ENCODE data around the gene ACBD3. TPM values are rescaled to one million over a fixed set of nuclear protein-coding genes. Genes with fewer than 3 reads are reported as not detected.

ACBD3 gene
- total RNA-seq, 1 experiment from 2014 or later: 48.8 TPM

DNA sequence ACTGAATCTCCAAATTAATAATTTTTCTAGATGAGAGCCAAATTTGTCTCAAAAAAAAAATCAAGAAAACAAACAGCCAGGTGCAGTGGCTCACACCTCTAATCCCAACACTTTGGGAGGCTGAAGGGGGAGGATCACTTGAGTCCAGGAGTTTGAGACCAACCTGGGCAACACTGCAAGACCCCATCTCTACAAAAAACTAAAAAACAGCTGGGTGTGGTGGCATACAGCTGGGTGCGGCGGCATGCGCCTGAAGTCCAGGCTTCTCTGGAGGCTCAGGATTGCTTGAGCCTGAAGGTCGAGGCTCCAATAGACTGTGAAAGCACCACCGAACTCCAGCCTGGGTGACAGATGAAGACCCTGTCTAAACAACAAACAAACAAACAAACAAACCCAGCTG lies 14.0 kb downstream of the ACBD3 start:
- Histone ChIP-seq H3K27me3 (no peaks in the 10 kb centered on the region), H3K4me1 (no peaks in the 10 kb centered on the region), H3K9me3 (replicated peaks) (no peaks in the 10 kb centered on the region), H3K36me3 (peaks cover 11% of the 10 kb centered on the region), H3K4me3 (no peak overlapping the region), H3K27ac (no peak overlapping the region)
- no peak for DNase-seq

DNA sequence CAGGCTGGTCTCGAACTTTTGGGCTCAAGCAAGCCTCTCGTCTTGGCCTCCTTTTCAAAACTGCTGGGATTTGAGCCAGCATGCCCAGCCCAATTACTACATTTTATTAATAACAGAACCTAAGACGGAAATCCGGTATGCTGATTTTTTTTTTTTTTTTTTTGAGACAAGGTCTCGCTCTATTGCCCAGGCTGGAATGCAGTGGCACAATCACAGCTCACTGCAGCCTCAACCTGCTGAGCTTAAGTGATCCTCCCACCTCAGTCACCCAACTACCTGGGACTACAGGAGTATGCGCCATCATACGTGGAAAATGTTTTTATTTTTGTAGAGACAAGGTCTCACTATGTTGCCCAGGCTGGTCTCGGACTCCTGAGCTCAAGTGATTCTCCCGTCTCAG lies 20.2 kb downstream of the ACBD3 start:
- no peaks in the 10 kb centered on the region for H3K4me1 ChIP-seq
- H3K4me3 ChIP-seq: no peak overlapping the region
- peaks cover 41% of the 10 kb centered on the region for H3K36me3 ChIP-seq
- no peak overlapping the region for H3K27ac ChIP-seq
- H3K9me3 ChIP-seq (replicated peaks): no peaks in the 10 kb centered on the region
- no peaks in the 10 kb centered on the region for H3K27me3 ChIP-seq
- no peak for DNase-seq

DNA sequence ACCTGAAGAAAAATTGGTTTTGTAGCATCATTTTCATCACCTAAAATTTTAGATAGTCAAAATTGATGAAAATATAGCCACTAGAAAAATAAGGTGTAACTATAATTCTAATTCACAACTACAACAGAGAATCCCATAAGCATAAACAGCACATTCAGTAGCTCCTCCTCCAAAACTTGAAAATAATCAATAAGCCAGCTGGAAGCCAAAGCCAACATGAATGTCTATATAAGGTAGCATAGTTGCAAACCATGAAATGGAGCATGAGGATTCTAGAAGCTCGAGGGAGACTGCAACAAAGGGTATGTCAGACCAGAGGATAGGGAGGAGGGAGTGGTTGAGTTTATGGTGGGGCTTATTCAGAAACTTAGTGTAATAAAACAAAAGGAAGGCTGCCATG lies 22.4 kb downstream of the ACBD3 start:
- no peaks in the 10 kb centered on the region for H3K9me3 ChIP-seq (replicated peaks)
- H3K36me3 ChIP-seq: peaks cover 49% of the 10 kb centered on the region
- DNase-seq: no peak
- no peaks in the 10 kb centered on the region for H3K4me1 ChIP-seq
- H3K4me3 ChIP-seq: no peak overlapping the region
- no peak overlapping the region for H3K27ac ChIP-seq
- no peaks in the 10 kb centered on the region for H3K27me3 ChIP-seq

DNA sequence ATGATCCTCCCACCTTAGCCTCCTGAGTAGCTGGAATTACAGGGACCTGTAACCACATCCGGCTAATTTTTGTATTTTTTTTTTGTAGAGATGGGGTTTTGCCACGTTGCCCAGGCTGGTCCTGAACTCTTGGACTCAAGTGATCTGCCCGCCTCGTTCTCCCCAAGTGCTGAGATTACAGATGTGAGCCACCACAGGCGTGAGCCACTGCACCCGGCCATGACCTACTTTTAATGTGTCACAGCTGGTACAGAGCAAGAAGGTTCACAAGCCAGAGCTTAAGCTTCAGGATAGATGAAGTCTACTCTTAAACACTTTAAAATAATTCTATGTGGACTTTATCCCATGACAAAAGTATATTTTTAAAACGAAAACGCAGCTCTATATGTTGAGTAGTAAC lies 23.6 kb downstream of the ACBD3 start:
- Histone ChIP-seq H3K27me3 (no peaks in the 10 kb centered on the region), H3K36me3 (peaks cover 60% of the 10 kb centered on the region), H3K4me1 (no peaks in the 10 kb centered on the region), H3K27ac (no peak overlapping the region), H3K4me3 (no peak overlapping the region), H3K9me3 (replicated peaks) (no peaks in the 10 kb centered on the region)
- no peak for DNase-seq

DNA sequence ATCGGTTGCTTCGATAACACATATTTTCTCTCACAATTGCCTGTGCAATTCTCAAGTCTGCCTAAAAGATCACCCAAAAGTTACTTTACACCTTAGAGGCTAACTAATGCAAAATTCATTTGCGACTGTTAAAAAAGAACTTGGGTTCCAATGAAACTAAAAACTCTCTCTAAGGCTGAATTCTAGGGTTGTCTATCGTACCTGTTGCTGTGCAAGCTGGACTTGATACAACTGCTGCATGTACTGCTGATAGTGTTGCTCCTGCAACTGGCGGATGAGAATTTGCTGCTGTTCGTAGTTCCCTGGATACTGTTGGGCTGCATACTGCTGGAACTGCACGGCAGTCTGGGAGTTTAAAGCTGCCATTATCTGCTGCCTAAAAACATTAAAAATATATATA lies 27.6 kb downstream of the ACBD3 start:
- DNase-seq: no peak
- no peaks in the 10 kb centered on the region for H3K4me1 ChIP-seq
- no peaks in the 10 kb centered on the region for H3K9me3 ChIP-seq (replicated peaks)
- no peak overlapping the region for H3K27ac ChIP-seq
- H3K36me3 ChIP-seq: peaks cover 65% of the 10 kb centered on the region
- no peak overlapping the region for H3K4me3 ChIP-seq
- no peaks in the 10 kb centered on the region for H3K27me3 ChIP-seq

DNA sequence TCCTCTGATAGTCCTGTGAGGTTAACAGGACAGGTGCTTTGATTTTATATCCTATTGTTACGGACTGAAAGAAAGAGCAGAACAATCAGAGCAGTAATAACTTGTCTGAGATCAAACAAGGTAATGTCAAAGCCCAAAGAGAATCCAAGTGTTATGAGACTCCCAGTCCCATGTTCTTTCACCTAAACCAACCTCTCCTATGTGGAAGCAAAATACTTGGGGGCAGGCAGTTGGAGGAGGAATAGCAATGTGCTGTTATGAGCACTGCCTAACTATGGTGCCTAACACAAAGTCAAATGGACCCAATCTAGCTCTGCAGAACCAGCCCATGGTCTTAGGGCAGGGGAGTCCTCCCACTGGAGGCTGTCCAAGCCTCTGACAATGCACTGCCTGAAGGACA lies 28.1 kb downstream of the ACBD3 start:
- peaks cover 68% of the 10 kb centered on the region for H3K36me3 ChIP-seq
- no peaks in the 10 kb centered on the region for H3K4me1 ChIP-seq
- H3K27ac ChIP-seq: no peak overlapping the region
- no peaks in the 10 kb centered on the region for H3K27me3 ChIP-seq
- no peak for DNase-seq
- no peak overlapping the region for H3K4me3 ChIP-seq
- H3K9me3 ChIP-seq (replicated peaks): no peaks in the 10 kb centered on the region

DNA sequence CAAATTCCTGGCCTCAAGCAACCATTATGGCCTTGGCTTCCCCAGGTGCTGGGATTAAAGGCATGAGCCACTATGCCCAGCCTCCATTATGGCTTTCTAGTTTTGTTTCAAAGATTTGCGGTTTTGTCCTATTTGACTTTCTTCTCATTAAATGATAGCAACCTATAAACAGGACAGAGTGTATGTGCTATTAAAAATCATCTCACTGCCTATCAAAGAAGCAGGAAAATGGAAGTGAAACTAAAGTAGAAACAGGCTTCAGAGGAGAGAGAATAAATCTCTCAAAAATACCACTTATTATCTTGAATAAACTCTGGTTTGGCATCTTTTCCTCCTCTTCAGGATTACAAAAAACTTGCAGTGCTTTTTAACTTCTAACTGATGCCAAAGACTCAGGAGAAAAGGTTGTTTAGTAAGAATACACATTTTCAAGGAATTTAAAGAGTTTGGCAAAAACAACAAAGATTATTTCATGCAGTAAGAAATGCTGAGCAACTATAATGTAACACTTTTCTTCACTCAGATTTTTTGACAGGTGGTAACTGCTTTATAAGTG lies 28.7 kb downstream of the ACBD3 start:
- DNase-seq: no peak

DNA sequence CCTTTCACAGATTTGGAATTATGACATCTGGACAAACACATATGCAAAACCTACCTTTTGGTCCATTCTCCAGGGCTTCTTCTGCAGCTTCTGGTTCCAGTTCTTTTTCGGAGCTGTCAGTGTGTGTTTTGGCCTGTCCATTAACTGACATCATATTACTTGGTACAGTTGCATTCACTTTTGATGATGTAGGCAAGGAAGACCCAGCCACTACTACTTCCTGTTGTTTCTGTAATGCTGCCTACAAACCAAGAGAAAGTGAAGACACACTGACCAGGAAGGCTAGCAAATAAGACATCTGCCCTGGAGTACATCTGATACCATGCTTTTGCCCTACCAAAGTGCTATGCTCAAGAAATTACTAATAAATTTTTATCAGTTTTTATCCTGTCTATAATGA lies 31.9 kb downstream of the ACBD3 start:
- Histone ChIP-seq H3K36me3 (peaks cover 77% of the 10 kb centered on the region), H3K27ac (no peak overlapping the region), H3K27me3 (no peaks in the 10 kb centered on the region), H3K9me3 (replicated peaks) (no peaks in the 10 kb centered on the region), H3K4me3 (no peak overlapping the region), H3K4me1 (no peaks in the 10 kb centered on the region)
- no peak for DNase-seq

More for the DNA sequence above, 28.7 kb downstream of the ACBD3 start:
- Histone ChIP-seq H3K27ac (no peak overlapping the region), H3K4me1 (no peaks in the 10 kb centered on the region), H3K27me3 (no peaks in the 10 kb centered on the region), H3K36me3 (peaks cover 68% of the 10 kb centered on the region), H3K4me3 (no peak overlapping the region), H3K9me3 (replicated peaks) (no peaks in the 10 kb centered on the region)

DNA sequence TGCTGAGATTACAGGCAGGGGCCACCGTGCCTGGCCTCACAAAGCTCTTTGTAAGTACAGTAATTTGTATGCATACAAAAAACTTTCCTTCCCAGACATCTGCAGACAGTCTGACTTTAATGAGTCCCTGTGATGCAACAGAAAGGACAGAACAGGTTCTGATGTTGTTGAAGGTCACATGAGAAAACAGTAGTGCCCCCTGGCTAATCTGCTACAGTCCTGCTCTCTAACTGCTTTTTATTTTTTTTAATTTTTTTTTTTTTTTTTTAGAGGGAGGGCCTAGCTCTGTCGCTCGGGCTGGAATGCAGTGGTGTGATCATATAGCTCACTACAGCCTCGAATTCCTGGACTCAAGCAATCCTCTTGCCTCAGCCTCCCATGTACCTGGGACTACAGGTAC lies 36.7 kb downstream of the ACBD3 start:
- DNase-seq: no peak
- peaks cover 61% of the 10 kb centered on the region for H3K36me3 ChIP-seq
- H3K4me3 ChIP-seq: no peak overlapping the region
- no peak overlapping the region for H3K27ac ChIP-seq
- H3K9me3 ChIP-seq (replicated peaks): no peaks in the 10 kb centered on the region
- no peaks in the 10 kb centered on the region for H3K4me1 ChIP-seq
- no peaks in the 10 kb centered on the region for H3K27me3 ChIP-seq

DNA sequence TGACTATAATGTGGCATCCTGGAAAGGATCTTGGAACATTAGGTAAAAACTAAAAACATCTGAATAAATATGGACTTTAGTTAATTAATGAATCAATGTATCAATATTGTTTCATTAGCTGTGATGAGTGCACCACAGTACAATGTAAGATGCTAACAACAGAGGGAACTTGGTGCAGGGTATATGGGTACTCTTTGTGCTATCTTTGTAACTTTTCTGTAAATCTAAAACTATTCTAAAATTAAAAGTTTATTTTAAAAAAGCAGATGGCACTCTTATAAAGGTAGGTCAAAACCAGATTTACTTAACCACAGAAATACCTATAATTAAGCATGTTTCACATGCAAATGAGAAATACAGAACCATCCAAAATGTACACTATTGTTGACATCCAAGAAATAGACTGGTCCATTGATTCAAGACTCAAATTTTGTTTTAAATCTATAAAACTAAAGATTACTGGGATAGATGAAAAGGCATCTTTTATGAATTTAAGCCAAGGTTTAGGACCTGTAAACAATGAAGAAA lies 38.4 kb downstream of the ACBD3 start:
- no peak overlapping the region for H3K4me3 ChIP-seq
- H3K27me3 ChIP-seq: no peaks in the 10 kb centered on the region
- H3K36me3 ChIP-seq: peaks cover 53% of the 10 kb centered on the region
- DNase-seq: no peak
- no peaks in the 10 kb centered on the region for H3K4me1 ChIP-seq
- H3K9me3 ChIP-seq (replicated peaks): no peaks in the 10 kb centered on the region
- no peak overlapping the region for H3K27ac ChIP-seq

DNA sequence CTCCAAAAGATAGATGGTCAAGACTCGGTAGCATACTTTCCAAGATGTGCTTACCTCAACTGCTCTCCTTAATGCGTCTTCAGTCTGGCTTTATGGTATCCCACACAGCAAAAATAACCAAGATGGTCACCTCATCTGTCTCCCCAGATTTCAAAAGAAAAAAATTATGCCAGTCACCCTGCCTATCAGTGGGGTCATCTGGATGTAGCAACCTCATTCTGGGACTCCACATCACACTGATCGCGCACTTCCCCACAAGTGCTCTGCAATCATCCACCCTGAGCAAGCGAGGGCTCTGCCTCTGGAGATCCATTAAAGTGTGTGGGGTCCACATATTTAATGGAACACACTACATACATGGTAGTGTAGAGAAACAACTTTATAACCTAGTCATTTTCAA lies 42.5 kb downstream of the ACBD3 start:
- Histone ChIP-seq H3K4me3 (no peak overlapping the region), H3K27ac (no peak overlapping the region), H3K36me3 (peaks cover 22% of the 10 kb centered on the region)

DNA sequence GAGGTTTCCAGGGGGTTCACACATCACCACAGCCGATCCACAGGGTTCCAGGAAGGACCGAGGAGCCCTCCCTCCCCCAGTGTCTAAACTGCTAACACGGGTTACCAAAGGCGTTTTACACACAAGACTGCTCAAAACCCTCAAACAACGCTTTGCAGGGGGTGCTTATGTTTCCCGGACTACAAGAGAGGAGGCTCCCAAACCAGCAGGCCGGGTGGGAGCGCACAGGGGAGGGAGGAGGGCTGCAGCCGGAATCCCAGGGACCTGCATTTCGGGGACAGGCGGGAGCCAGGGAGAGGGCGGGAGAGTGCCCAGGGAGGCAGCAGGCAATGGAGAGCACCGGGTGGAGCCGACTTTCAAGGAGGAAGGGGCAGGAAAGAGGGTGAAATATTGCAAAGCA lies 50.8 kb downstream of the ACBD3 start:
- Histone ChIP-seq H3K27ac (no peak overlapping the region), H3K36me3 (no peaks in the 10 kb centered on the region), H3K4me3 (no peak overlapping the region), H3K4me1 (peaks cover 9% of the 10 kb centered on the region), H3K27me3 (no peaks in the 10 kb centered on the region), H3K9me3 (replicated peaks) (no peaks in the 10 kb centered on the region)
- no peak for DNase-seq

More for the DNA sequence above, 42.5 kb downstream of the ACBD3 start:
- no peak for DNase-seq
- no peaks in the 10 kb centered on the region for H3K27me3 ChIP-seq
- no peaks in the 10 kb centered on the region for H3K4me1 ChIP-seq
- no peaks in the 10 kb centered on the region for H3K9me3 ChIP-seq (replicated peaks)

DNA sequence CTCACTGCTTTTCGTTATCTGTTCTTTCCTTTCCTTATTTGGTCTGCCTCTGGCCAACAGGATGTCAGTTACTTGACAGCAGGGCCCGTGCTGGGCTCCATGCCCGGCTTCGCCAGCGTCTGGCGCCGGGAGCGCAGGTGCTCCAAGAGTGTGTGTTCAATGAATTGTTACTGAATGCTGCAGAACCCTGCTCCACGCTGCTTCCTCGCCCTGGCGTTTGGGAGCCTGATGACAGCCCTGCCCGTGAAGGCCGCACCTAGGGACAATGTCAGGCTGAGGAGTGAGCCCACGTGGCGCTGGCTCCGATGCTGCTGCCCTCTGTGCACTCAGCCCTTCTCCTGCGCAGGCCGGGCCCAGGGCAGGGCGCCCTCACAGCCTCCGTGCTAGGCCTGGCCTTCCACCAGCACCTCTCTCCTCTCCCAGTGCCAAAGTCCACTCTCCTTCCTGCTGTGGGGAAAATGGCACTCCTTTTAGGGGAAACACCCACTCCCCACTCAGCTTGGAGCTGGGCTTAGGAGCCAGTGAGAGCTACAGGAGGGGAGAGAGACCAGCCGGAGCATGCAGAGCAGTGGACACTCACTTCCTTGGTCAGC lies 51.4 kb downstream of the ACBD3 start:
- Histone ChIP-seq H3K27ac (no peak overlapping the region), H3K36me3 (no peaks in the 10 kb centered on the region), H3K4me1 (peaks cover 9% of the 10 kb centered on the region), H3K27me3 (no peaks in the 10 kb centered on the region), H3K9me3 (replicated peaks) (no peaks in the 10 kb centered on the region), H3K4me3 (no peak overlapping the region)
- DNase-seq: no peak

DNA sequence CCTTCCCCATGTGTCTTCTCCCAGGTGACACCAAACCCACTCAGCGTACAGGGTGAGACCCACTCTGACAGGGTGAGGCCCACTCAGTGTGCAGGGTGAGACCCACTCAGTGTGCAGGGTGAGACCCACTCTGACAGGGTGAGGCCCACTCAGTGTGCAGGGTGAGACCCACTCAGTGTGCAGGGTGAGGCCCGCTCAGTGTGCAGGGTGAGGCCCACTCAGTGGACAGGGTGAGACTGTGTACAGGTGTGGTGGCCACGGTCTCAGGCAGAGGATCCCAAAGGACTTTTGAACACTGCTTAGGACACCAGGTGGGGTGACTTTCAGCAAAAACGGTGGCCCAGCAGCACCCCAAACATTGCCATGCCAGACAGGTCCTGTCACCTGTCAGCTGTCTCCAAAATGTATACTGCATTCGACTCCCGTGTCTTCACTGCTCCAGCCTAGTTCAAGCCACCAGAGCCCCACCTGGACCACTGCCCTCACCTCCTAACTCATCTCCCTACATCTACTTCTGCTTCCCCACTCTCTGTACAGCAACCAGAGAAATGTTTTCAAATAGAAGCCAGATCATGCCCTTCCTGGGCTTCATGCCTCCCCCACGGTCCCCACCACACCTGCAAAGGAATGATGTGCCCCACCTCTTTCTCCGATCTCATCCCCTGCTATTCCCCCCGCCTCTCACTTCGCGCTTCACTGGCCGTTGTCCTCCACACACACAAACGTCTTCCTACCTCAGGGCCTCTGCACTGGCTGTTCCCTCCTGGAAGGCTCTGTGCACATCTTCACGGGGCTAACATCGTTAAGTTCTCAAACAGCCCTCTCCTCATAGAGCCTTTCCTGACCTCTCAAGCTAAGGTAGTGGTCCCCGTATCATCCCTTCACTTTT lies 52.1 kb downstream of the ACBD3 start:
- DNase-seq: no peak
- Histone ChIP-seq H3K27me3 (no peaks in the 10 kb centered on the region), H3K27ac (no peak overlapping the region), H3K36me3 (no peaks in the 10 kb centered on the region), H3K4me3 (no peak overlapping the region), H3K9me3 (replicated peaks) (no peaks in the 10 kb centered on the region), H3K4me1 (peaks cover 9% of the 10 kb centered on the region)

DNA sequence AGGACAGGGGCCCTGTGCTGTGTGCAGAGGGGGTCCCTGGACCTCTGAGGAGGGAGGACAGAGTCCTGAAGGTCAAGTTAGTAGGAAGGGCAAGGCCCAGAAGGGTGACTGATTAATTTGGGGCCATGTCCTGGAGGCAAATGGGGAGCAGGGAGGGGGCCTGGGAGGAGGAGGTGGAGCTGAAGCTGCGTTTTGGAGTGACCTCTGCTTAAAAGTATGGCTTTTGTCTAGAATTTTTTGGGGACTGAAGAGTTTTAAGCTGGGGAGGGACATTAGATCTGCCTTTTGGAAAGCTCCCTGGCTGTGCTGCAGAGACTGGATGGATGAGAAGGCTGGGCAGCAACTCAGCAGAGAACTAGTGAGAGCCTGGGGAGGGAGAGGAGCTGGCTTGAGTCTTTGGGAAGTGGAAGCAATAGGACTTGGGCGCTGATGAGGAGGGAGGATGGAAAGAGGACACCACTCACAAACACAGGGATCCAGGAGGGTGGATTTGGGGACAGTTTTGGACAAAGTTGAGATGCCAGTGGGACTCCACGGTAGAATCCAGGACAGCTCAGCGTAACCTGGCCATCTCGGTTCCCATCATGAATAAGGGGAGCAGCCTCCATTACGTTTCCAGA lies 52.9 kb downstream of the ACBD3 start:
- Histone ChIP-seq H3K36me3 (no peaks in the 10 kb centered on the region), H3K27me3 (no peaks in the 10 kb centered on the region), H3K9me3 (replicated peaks) (no peaks in the 10 kb centered on the region), H3K4me3 (no peak overlapping the region), H3K4me1 (peaks cover 14% of the 10 kb centered on the region), H3K27ac (no peak overlapping the region)
- DNase-seq: no peak
